22Rv1 (cell line): Measurements from ENCODE around the gene CFTR.

Source experiments
- CTCF ChIP-seq: fragments of 450-650 bp; IDR thresholded peaks from 2 replicates; pipeline ENCODE4 v1.5.1; 2017; ENCODE audit warnings: mild to moderate bottlenecking
- ZFX ChIP-seq: fragments of 450-650 bp; IDR thresholded peaks from 2 replicates; pipeline ENCODE4 v1.6.1; 2017; ENCODE audit warnings: antibody characterized with exemption, borderline replicate concordance

GRCh38 chr7:117711556-117711955, 231.7 kb downstream of the CFTR start:
- TF ChIP-seq CTCF: no peak
- no peak for TF ChIP-seq ZFX
